Islet of Langerhans (tissue), 1 donor: ENCODE measurements around the gene NPAS3.

Experiments
- FAIRE-seq: peaks from one replicate; lab custom pipeline; 2011; peaks lifted over from hg19 to GRCh38; lab: Jason Lieb, UNC

Gene NPAS3

GRCh38 chr14:33184587-33184986 lies 245.9 kb downstream of the NPAS3 start:
- no peak for FAIRE-seq

GRCh38 chr14:33186656-33187055 lies 248.0 kb downstream of the NPAS3 start:
- FAIRE-seq = no peak

- no peak for FAIRE-seq
Observed at GRCh38 chr14:33188880-33189279, 250.2 kb downstream of the NPAS3 start.

- FAIRE-seq = no peak
Observed at GRCh38 chr14:33191855-33192254, 253.2 kb downstream of the NPAS3 start.

GRCh38 chr14:33194551-33194950 lies 255.9 kb downstream of the NPAS3 start:
- FAIRE-seq = no peak

- no peak for FAIRE-seq
Observed at GRCh38 chr14:33198684-33199083, 260.0 kb downstream of the NPAS3 start.

GRCh38 chr14:33201116-33201515 lies 262.4 kb downstream of the NPAS3 start:
- FAIRE-seq = no peak

- FAIRE-seq = no peak
Observed at GRCh38 chr14:33206981-33207380, 268.3 kb downstream of the NPAS3 start.

- no peak for FAIRE-seq
Observed at GRCh38 chr14:33207467-33208017, 268.9 kb downstream of the NPAS3 start.

- FAIRE-seq = no peak
Observed at GRCh38 chr14:33210311-33210710, 271.6 kb downstream of the NPAS3 start.

GRCh38 chr14:33218026-33218425 lies 279.3 kb downstream of the NPAS3 start:
- peak; percentile 79 for FAIRE-seq

- no peak for FAIRE-seq
Observed at GRCh38 chr14:33219957-33220356, 281.3 kb downstream of the NPAS3 start.

GRCh38 chr14:33229269-33229929 lies 290.7 kb downstream of the NPAS3 start:
- no peak for FAIRE-seq

GRCh38 chr14:33230021-33230420 lies 291.3 kb downstream of the NPAS3 start:
- FAIRE-seq = no peak

GRCh38 chr14:33232031-33232430 lies 293.4 kb downstream of the NPAS3 start:
- no peak for FAIRE-seq

GRCh38 chr14:33237115-33237740 lies 298.5 kb downstream of the NPAS3 start:
- FAIRE-seq = no peak

- FAIRE-seq = no peak
Observed at GRCh38 chr14:33239465-33239864, 300.8 kb downstream of the NPAS3 start.

GRCh38 chr14:33240466-33240865 lies 301.8 kb downstream of the NPAS3 start:
- no peak for FAIRE-seq

- FAIRE-seq = no peak
Observed at GRCh38 chr14:33241331-33241730, 302.7 kb downstream of the NPAS3 start.

- FAIRE-seq = no peak
Observed at GRCh38 chr14:33249233-33249820, 310.6 kb downstream of the NPAS3 start.

GRCh38 chr14:33250963-33251362 lies 312.3 kb downstream of the NPAS3 start:
- no peak for FAIRE-seq

GRCh38 chr14:33254342-33254741 lies 315.7 kb downstream of the NPAS3 start:
- FAIRE-seq = no peak

GRCh38 chr14:33254861-33255395 lies 316.2 kb downstream of the NPAS3 start:
- no peak for FAIRE-seq
